H9 (cell line): Measurements from ENCODE around the gene PKN1. TPM values are rescaled to one million over a fixed set of nuclear protein-coding genes. Genes with fewer than 3 reads are reported as not detected.

Source experiments
- DNase-seq: peaks from one replicate; pipeline ENCODE4 v3.0.0-alpha.2; 2017
- H2AFZ ChIP-seq: one replicate; pipeline ENCODE4 v1.6.1; 2013; ENCODE audit warnings: mild to moderate bottlenecking, low read length, control low read depth, moderate library complexity
- H2AK5ac ChIP-seq: 2 replicates; pipeline ENCODE4 v1.6.1; 2013; ENCODE audit warnings: low read length, control low read depth, mixed read lengths; ENCODE audit not compliant: insufficient read length
- H2BK120ac ChIP-seq: one replicate; pipeline ENCODE4 v1.6.1; 2013; ENCODE audit warnings: low read depth, mild to moderate bottlenecking, low read length, control low read depth, inconsistent platforms; ENCODE audit not compliant: poor library complexity, severe bottlenecking
- H2BK12ac ChIP-seq: 2 replicates; pipeline ENCODE4 v1.6.1; 2013; ENCODE audit warnings: low read length, control low read depth, mixed read lengths, low read depth; ENCODE audit not compliant: insufficient read length
- H2BK15ac ChIP-seq: 2 replicates; pipeline ENCODE4 v1.6.1; 2013; ENCODE audit warnings: low read depth, low read length, control low read depth
- H2BK20ac ChIP-seq: one replicate; pipeline ENCODE4 v1.6.1; 2013; ENCODE audit warnings: low read depth, mild to moderate bottlenecking, low read length, control low read depth, inconsistent platforms; ENCODE audit not compliant: poor library complexity, severe bottlenecking
- H2BK5ac ChIP-seq: 2 replicates; pipeline ENCODE4 v1.6.1; 2013; ENCODE audit warnings: low read length, control low read depth, mixed read lengths; ENCODE audit not compliant: insufficient read length
- H3K14ac ChIP-seq: 2 replicates; pipeline ENCODE4 v1.6.1; 2013; ENCODE audit warnings: low read length, control low read depth; ENCODE audit not compliant: insufficient read depth
- H3K18ac ChIP-seq: 2 replicates; pipeline ENCODE4 v1.6.1; 2013; ENCODE audit warnings: low read depth, mild to moderate bottlenecking, mixed read lengths, low read length, control low read depth; ENCODE audit not compliant: insufficient read length
- H3K23ac ChIP-seq: 2 replicates; pipeline ENCODE4 v1.6.1; 2013; ENCODE audit warnings: low read length, control low read depth, mixed read lengths, low read depth; ENCODE audit not compliant: insufficient read length
- H3K23me2 ChIP-seq: 2 replicates; pipeline ENCODE4 v1.6.1; 2013; ENCODE audit warnings: low read depth, mild to moderate bottlenecking, mixed read lengths, low read length, control low read depth; ENCODE audit not compliant: insufficient read length, poor library complexity, severe bottlenecking
- H3K27ac ChIP-seq: 2 replicates; pipeline ENCODE4 v1.5.1; 2013; ENCODE audit warnings: low read length, control low read depth, mixed read lengths, low read depth; ENCODE audit not compliant: insufficient read length
- H3K27me3 ChIP-seq: 2 replicates; pipeline ENCODE4 v1.6.1; 2013; ENCODE audit warnings: low read length, control low read depth, inconsistent platforms; ENCODE audit not compliant: insufficient read depth
- H3K4ac ChIP-seq: 2 replicates; pipeline ENCODE4 v1.6.1; 2013; ENCODE audit warnings: low read depth, mild to moderate bottlenecking, control low read depth, inconsistent platforms, low read length, moderate library complexity
- H3K4me1 ChIP-seq: 2 replicates; pipeline ENCODE4 v1.6.1; 2013; ENCODE audit warnings: low read length, control low read depth, inconsistent platforms; ENCODE audit not compliant: insufficient read depth
- H3K4me2 ChIP-seq: 2 replicates; pipeline ENCODE4 v1.6.1; 2013; ENCODE audit warnings: low read length, control low read depth, mixed read lengths; ENCODE audit not compliant: insufficient read length, insufficient read depth
- H3K56ac ChIP-seq: 2 replicates; pipeline ENCODE4 v1.6.1; 2013; ENCODE audit warnings: low read depth, mild to moderate bottlenecking, mixed read lengths, low read length, control low read depth; ENCODE audit not compliant: insufficient read length
- H3K79me1 ChIP-seq: 2 replicates; pipeline ENCODE4 v1.6.1; 2013; ENCODE audit warnings: low read depth, mild to moderate bottlenecking, moderate library complexity, low read length, control low read depth, inconsistent platforms; ENCODE audit not compliant: insufficient read depth, poor library complexity, severe bottlenecking
- H3K79me2 ChIP-seq: 2 replicates; pipeline ENCODE4 v1.6.1; 2013; ENCODE audit warnings: low read length, control low read depth, inconsistent platforms; ENCODE audit not compliant: insufficient read depth
- H3K9ac ChIP-seq: 2 replicates; pipeline ENCODE4 v1.6.1; 2013; ENCODE audit warnings: low read length, control low read depth, mixed read lengths; ENCODE audit not compliant: insufficient read length; ENCODE audit errors: extremely low read depth
- H3K9me3 ChIP-seq: one replicate; pipeline ENCODE4 v1.6.1; 2013; ENCODE audit warnings: low read depth, low read length, inconsistent platforms; ENCODE audit not compliant: control insufficient read depth
- H3T11ph ChIP-seq: one replicate; pipeline ENCODE4 v1.6.1; 2013; ENCODE audit warnings: mild to moderate bottlenecking, low read length, control low read depth, inconsistent platforms
- H4K20me1 ChIP-seq: one replicate; pipeline ENCODE4 v1.6.1; 2013; ENCODE audit not compliant: control insufficient read depth, insufficient read length, insufficient read depth
- H4K5ac ChIP-seq: 2 replicates; pipeline ENCODE4 v1.6.1; 2013; ENCODE audit warnings: low read depth, mild to moderate bottlenecking, mixed read lengths, low read length, control low read depth; ENCODE audit not compliant: insufficient read length
- H4K8ac ChIP-seq: replicated peaks from 2 replicates; pipeline ENCODE4 v1.6.1; 2013; ENCODE audit warnings: low read length, control low read depth, mixed read lengths, low read depth; ENCODE audit not compliant: insufficient read length
- H4K91ac ChIP-seq: 2 replicates; pipeline ENCODE4 v1.6.1; 2013; ENCODE audit warnings: low read depth, mild to moderate bottlenecking, moderate library complexity, mixed read lengths, low read length, control low read depth; ENCODE audit not compliant: insufficient read length
- H3K27ac Mint-ChIP-seq, 3 experiments: 2 replicates in 2 of 3; 3 replicates in 1 of 3; pipeline ENCODE4 v1.8.0; 2020 to 2021; ENCODE audit warnings: mixed read lengths in 3 of 3, mild to moderate bottlenecking in 1 of 3, moderate library complexity in 1 of 3
- H3K27me3 Mint-ChIP-seq: 2 replicates; pipeline ENCODE4 v1.8.0; 2021; ENCODE audit warnings: low read depth, mild to moderate bottlenecking, moderate library complexity, mixed read lengths
- H3K36me3 Mint-ChIP-seq, 3 experiments: 2 replicates in 2 of 3; 3 replicates in 1 of 3; pipeline ENCODE4 v1.8.0; 2020 to 2021; ENCODE audit warnings: low read depth in 3 of 3, mixed read lengths in 3 of 3; ENCODE audit not compliant: insufficient read depth in 1 of 3
- H3K4me1 Mint-ChIP-seq, 2 experiments: 2 replicates each; pipeline ENCODE4 v1.8.0; 2020; ENCODE audit warnings: mixed read lengths in 2 of 2
- H3K4me3 Mint-ChIP-seq, 2 experiments: 2 replicates in 1 of 2; 3 replicates in 1 of 2; pipeline ENCODE4 v1.8.0; 2020 to 2021; ENCODE audit warnings: mild to moderate bottlenecking in 2 of 2, mixed read lengths in 2 of 2, moderate library complexity in 1 of 2
- H3K9me3 Mint-ChIP-seq, 2 experiments: 2 replicates in 1 of 2; 3 replicates in 1 of 2; pipeline ENCODE4 v1.8.0; 2020; ENCODE audit warnings: mild to moderate bottlenecking in 2 of 2, mixed read lengths in 2 of 2, moderate library complexity in 1 of 2
- WGBS: extraction: QIAGEN DNeasy Blood & Tissue Kit; methylation state at CpG from one replicate; pipeline ENCODE4 v1.1.7; 2013; ENCODE audit warnings: missing lambda C conversion rate, low lambda C conversion rate, mixed read lengths; ENCODE audit not compliant: insufficient read length; ENCODE audit errors: extremely low coverage; 5-methylcytosine and 5-hydroxymethylcytosine counted together
- total RNA-seq: library from RNA; stranded (reverse); gene quantifications from 2 replicates; pipeline ENCODE4 v1.2.1, GENCODE V29; 2021
- TF ChIP-seq, protein P1 (sequence below): fragments of 200-600 bp; sonication (generic); conservative IDR thresholded peaks from 3 replicates; pipeline ENCODE4 v1.8.0; 2021; ENCODE audit warnings: antibody characterized with exemption, mild to moderate bottlenecking

Gene PKN1
- total RNA-seq, 1 experiment from 2014 or later = 159 TPM

DNA sequence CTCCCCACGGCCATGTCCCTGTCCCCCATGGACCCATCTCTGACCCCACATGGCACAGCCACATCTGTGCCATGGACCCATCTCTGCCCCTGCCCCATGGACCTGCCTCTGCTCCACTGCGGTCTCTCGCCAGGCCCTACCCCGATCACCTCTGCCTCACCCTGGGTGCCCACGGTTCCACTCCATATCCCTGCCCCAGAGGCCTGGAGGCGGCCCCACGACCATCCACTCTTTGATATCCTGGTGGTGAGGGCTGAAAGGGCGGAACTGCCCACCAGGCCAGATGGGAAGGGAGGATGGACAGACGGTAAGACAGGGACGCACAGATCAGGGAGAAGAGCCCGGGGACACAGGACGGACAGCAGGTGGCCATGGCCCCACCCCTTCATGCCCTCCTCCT is 41.7 kb downstream of the PKN1 start:
- no peak overlapping the region for H4K8ac ChIP-seq
- H3T11ph ChIP-seq = no peak overlapping the region
- no peaks in the 10 kb centered on the region for H4K20me1 ChIP-seq
- no peak overlapping the region for H2BK12ac ChIP-seq
- no peak overlapping the region for H3K23ac ChIP-seq
- no peak overlapping the region for H3K18ac ChIP-seq
- no peak overlapping the region for H3K27ac ChIP-seq
- no CpG with 5 or more reads among the region's 12 CpGs for WGBS
- H3K56ac ChIP-seq = no peak overlapping the region
- no peak overlapping the region for H3K9ac ChIP-seq
- Mint-ChIP-seq H3K27me3 (peaks cover 2% of the 10 kb centered on the region; the same call in 1 of the 2 replicates), H3K27ac (no peak overlapping the region), H3K9me3 (no peaks in the 10 kb centered on the region; a peak in 1 of 5 replicates), H3K36me3 (peaks cover 6 to 30% (median 16%) of the 10 kb centered on the region in 3 experiments; a peak in 6 of 7 replicates), H3K4me1 (peaks cover 20 to 38% of the 10 kb centered on the region in 2 experiments), H3K4me3 (no peak overlapping the region; a peak in 2 of 5 replicates)
- no peak for DNase-seq
- no peak overlapping the region for H3K4me2 ChIP-seq
- H2BK15ac ChIP-seq = no peak overlapping the region
- H2AK5ac ChIP-seq = no peak overlapping the region
- no peak overlapping the region for H4K5ac ChIP-seq
- no peaks in the 10 kb centered on the region for H3K79me1 ChIP-seq
- H3K27me3 ChIP-seq = no peaks in the 10 kb centered on the region
- H2BK20ac ChIP-seq = no peak overlapping the region
- no peaks in the 10 kb centered on the region for H3K9me3 ChIP-seq
- no peak overlapping the region for H2BK5ac ChIP-seq
- peaks cover 7% of the 10 kb centered on the region for H3K23me2 ChIP-seq
- H3K4me1 ChIP-seq = no peaks in the 10 kb centered on the region; the same call in 1 of the 2 replicates
- no peak overlapping the region for H2AFZ ChIP-seq
- TF ChIP-seq, protein P1, sequence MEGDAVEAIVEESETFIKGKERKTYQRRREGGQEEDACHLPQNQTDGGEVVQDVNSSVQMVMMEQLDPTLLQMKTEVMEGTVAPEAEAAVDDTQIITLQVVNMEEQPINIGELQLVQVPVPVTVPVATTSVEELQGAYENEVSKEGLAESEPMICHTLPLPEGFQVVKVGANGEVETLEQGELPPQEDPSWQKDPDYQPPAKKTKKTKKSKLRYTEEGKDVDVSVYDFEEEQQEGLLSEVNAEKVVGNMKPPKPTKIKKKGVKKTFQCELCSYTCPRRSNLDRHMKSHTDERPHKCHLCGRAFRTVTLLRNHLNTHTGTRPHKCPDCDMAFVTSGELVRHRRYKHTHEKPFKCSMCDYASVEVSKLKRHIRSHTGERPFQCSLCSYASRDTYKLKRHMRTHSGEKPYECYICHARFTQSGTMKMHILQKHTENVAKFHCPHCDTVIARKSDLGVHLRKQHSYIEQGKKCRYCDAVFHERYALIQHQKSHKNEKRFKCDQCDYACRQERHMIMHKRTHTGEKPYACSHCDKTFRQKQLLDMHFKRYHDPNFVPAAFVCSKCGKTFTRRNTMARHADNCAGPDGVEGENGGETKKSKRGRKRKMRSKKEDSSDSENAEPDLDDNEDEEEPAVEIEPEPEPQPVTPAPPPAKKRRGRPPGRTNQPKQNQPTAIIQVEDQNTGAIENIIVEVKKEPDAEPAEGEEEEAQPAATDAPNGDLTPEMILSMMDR = no peak
- no peak overlapping the region for H3K4ac ChIP-seq
- H4K91ac ChIP-seq = no peak overlapping the region
- H3K14ac ChIP-seq = no peak overlapping the region
- H3K79me2 ChIP-seq = no peaks in the 10 kb centered on the region
- H2BK120ac ChIP-seq = no peak overlapping the region
